Lung (tissue), 12 donors: ENCODE data around the gene MARCKS. TPM values are rescaled to one million over a fixed set of nuclear protein-coding genes. Genes with fewer than 3 reads are reported as not detected.

ENCODE experiments used
- ATAC-seq: fragments of 200-7000 bp; cut with Tn5 transposase; one replicate; pipeline ENCODE4 v1.9.1; 2020; ENCODE audit warnings: moderate number of reproducible peaks; ENCODE audit not compliant: insufficient read depth, low FRiP score
- DNase-seq, 3 donors: peaks; one replicate each; pipeline ENCODE4 v3.0.0-alpha.2; 2013 to 2017
- H3K27ac ChIP-seq, 2 donors: one replicate each; pipeline ENCODE4 v1.5.1; 2013; ENCODE audit warnings: mild to moderate bottlenecking in 2 of 2, moderate library complexity in 2 of 2, control low read depth in 1 of 2, inconsistent platforms in 1 of 2, low read depth in 1 of 2, low read length in 1 of 2
- H3K27me3 ChIP-seq, 3 donors: one replicate each; pipeline ENCODE4 v1.5.1; 2013; ENCODE audit warnings: low read length in 2 of 3; ENCODE audit not compliant: control insufficient read depth in 3 of 3, insufficient read depth in 3 of 3
- H3K36me3 ChIP-seq, 4 donors: one replicate each; pipeline ENCODE4 v1.5.1; 2013; ENCODE audit warnings: low read length in 4 of 4, mild to moderate bottlenecking in 1 of 4, moderate library complexity in 1 of 4; ENCODE audit not compliant: control insufficient read depth in 4 of 4, insufficient read depth in 4 of 4
- H3K4me1 ChIP-seq, 5 donors: one replicate each; pipeline ENCODE4 v1.5.1; 2013; ENCODE audit warnings: low read length in 5 of 5, mild to moderate bottlenecking in 2 of 5, moderate library complexity in 1 of 5; ENCODE audit not compliant: control insufficient read depth in 5 of 5, insufficient read depth in 5 of 5
- H3K4me3 ChIP-seq: one replicate; pipeline ENCODE4 v1.5.1; 2013; ENCODE audit warnings: mild to moderate bottlenecking, control low read depth, moderate library complexity
- H3K9ac ChIP-seq, 2 donors: one replicate each; pipeline ENCODE4 v1.5.1; 2013; ENCODE audit warnings: low read length in 2 of 2, control low read depth in 1 of 2; ENCODE audit not compliant: insufficient read depth in 1 of 2
- H3K9me3 ChIP-seq, 4 donors: one replicate each; pipeline ENCODE4 v1.5.1; 2013; ENCODE audit warnings: low read length in 3 of 4, mild to moderate bottlenecking in 1 of 4, moderate library complexity in 1 of 4; ENCODE audit not compliant: control insufficient read depth in 4 of 4, insufficient read depth in 3 of 4
- WGBS, 2 donors: extraction: QIAGEN DNeasy Blood & Tissue Kit; methylation state at CpG; one replicate each; pipeline ENCODE4 v1.1.7; 2013; 5-methylcytosine and 5-hydroxymethylcytosine counted together
- polyA plus RNA-seq, 2 donors: library from polyadenylated mRNA; stranded (reverse); fragments of 200-250 nt; gene quantifications; one replicate each; pipeline ENCODE4 v1.2.1, GENCODE V29; 2013
- total RNA-seq, 2 donors: library from RNA; depleted of rRNA in 1 of 2; stranded (reverse); fragments of >200 nt in 1 of 2; gene quantifications; one replicate each; pipeline ENCODE4 v1.2.1, GENCODE V29; 2014 to 2021
- TF ChIP-seq, protein P1 (sequence below): IDR thresholded peaks from 2 replicates; pipeline ENCODE4 v1.5.1; 2012; ENCODE audit warnings: mild to moderate bottlenecking; ENCODE audit errors: control extremely low read depth, extremely low read depth
- donor health status: control.
- donor health status: control.
- donor health status: Bipolar disorder and iron deficiency.
- donor health status: healthy.
- donor health status: DM: yes; HTN: yes; CAD: no.

MARCKS gene
- total and polyA plus RNA-seq, 4 donors: 17.3 to 140 (median 72.2) TPM

DNA sequence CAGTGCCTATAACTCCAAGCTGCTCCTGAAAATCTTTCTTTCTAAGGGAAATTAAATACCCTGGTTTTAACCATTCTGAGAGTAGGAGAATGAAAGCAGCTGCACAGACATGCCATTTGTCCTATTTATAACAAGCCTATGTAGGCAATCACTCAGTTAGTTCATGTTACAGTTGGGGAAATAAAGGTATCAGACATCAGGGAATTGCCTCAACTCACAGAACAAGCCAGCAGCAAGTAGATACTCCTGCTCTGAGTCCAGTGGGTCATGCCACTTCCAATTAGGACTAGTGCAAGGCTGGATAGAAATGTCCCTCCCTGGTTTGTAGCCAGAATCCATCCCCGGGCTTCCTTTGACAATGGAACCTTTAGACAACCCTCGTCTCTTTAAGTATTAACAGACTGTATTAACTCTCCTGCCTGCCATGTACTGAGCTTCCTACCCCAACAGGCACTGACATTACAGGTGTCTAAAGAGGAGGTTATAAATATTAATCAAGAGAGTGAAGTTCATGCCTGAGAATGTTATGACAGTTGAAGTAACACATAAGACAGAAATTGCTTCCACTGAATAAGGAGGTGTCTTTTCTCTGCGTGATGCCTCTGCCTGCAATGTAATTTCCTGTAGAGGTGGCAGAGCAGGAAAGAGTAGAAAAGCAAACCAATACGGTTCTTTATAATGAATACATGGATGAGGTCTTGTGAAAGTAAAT is 28.0 kb upstream of the MARCKS start:
- no peak overlapping the region for H3K27ac ChIP-seq
- peaks cover 0 to 23% (median 0%) of the 10 kb centered on the region in 5 donors for H3K4me1 ChIP-seq
- H3K27me3 ChIP-seq: no peaks in the 10 kb centered on the region
- H3K9me3 ChIP-seq: no peaks in the 10 kb centered on the region
- 74 to 79% methylated on average over 4 of the region's 4 CpGs for WGBS, 2 donors
- no peak for DNase-seq
- no peak overlapping the region for H3K9ac ChIP-seq
- TF ChIP-seq, protein P1, sequence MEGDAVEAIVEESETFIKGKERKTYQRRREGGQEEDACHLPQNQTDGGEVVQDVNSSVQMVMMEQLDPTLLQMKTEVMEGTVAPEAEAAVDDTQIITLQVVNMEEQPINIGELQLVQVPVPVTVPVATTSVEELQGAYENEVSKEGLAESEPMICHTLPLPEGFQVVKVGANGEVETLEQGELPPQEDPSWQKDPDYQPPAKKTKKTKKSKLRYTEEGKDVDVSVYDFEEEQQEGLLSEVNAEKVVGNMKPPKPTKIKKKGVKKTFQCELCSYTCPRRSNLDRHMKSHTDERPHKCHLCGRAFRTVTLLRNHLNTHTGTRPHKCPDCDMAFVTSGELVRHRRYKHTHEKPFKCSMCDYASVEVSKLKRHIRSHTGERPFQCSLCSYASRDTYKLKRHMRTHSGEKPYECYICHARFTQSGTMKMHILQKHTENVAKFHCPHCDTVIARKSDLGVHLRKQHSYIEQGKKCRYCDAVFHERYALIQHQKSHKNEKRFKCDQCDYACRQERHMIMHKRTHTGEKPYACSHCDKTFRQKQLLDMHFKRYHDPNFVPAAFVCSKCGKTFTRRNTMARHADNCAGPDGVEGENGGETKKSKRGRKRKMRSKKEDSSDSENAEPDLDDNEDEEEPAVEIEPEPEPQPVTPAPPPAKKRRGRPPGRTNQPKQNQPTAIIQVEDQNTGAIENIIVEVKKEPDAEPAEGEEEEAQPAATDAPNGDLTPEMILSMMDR: no peak
- no peak for ATAC-seq
- H3K4me3 ChIP-seq: no peak overlapping the region
- H3K36me3 ChIP-seq: no peaks in the 10 kb centered on the region

DNA sequence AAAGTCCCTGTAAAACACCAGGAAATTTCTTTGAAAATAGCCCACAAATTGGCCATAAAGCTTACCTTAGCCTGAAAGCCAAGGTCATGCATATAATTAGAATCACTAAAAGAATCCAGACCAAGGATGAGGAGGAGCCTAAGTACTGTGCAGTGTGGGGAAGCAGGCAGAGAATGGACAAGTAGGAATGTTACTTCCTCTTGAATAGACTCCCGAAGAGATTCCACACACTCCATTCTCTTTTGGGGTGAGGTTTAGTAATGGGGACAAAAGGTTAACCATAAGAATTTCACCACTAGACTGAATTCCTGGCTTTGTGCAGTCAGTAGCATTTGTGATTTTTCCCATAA is 27.5 kb upstream of the MARCKS start:
- 39 to 48% methylated on average over 1 of the region's 1 CpG for WGBS, 2 donors
- no peaks in the 10 kb centered on the region for H3K36me3 ChIP-seq
- H3K9me3 ChIP-seq: no peaks in the 10 kb centered on the region
- ATAC-seq (no peak), DNase-seq (no peak)
- no peaks in the 10 kb centered on the region for H3K27me3 ChIP-seq
- no peak overlapping the region for H3K4me3 ChIP-seq
- H3K4me1 ChIP-seq: peaks cover 0 to 17% (median 0%) of the 10 kb centered on the region in 5 donors
- no peak overlapping the region for H3K9ac ChIP-seq
- TF ChIP-seq, protein P1: no peak
- no peak overlapping the region for H3K27ac ChIP-seq

DNA sequence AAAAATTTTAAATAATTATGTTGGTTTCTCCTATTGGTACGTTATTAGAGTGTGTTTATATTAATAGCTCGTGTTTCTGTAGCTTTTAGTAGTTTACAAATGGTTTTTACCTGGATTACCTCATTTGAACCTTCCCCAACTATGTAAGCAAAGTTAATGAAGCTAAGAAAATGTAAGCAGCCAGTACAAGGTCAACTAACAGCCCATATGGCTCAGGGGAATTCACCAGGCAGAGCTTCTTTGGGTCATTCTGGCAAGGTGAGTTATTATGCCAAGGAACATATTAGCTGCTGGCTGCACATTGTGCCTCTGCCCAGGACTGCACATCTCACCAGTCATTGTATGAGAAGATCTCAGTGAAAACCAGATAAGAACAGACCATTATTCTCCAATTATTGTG is 27.0 kb upstream of the MARCKS start:
- Histone ChIP-seq H3K9me3 (no peaks in the 10 kb centered on the region), H3K9ac (no peak overlapping the region), H3K27ac (no peak overlapping the region), H3K36me3 (no peaks in the 10 kb centered on the region), H3K27me3 (no peaks in the 10 kb centered on the region), H3K4me3 (no peak overlapping the region), H3K4me1 (peaks cover 0 to 13% (median 0%) of the 10 kb centered on the region in 5 donors)
- WGBS, 2 donors: 77 to 94% methylated on average over 2 of the region's 2 CpGs
- no peak for DNase-seq
- TF ChIP-seq, protein P1: no peak
- no peak for ATAC-seq

DNA sequence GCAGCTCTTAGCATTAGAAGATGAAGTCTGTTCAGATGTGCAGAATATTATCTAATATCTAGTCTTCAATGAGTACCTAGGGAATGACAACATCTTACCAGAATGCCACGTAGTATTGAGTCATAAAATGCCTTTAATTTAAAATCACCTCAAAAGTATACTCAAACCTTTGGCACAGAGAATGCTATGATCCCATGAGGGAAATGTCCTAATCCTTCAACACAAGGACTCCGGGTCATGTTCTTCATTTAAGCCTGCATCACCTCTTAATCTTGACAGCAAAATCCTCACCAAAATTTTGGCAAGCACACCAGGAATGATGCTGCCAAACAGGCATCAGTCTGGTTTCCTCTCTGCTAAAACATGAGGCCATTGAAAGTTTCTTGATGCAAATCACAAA is 23.6 kb upstream of the MARCKS start:
- no peak for ATAC-seq
- Histone ChIP-seq H3K4me3 (no peak overlapping the region), H3K27ac (no peak overlapping the region), H3K36me3 (no peaks in the 10 kb centered on the region), H3K4me1 (no peaks in the 10 kb centered on the region), H3K9me3 (no peaks in the 10 kb centered on the region), H3K27me3 (no peaks in the 10 kb centered on the region), H3K9ac (no peak overlapping the region)
- WGBS, 2 donors: 78 to 85% methylated on average over 2 of the region's 2 CpGs
- TF ChIP-seq, protein P1: no peak
- no peak for DNase-seq
